Caco-2 (cell line): Measurements from ENCODE around the gene DCP1B. TPM values are rescaled to one million over a fixed set of nuclear protein-coding genes. Genes with fewer than 3 reads are reported as not detected.
A peak's percentile ranks its signal among the peaks of the same experiment; 100 is the strongest.

Source experiments
- Bru-seq: library from RNA; stranded (reverse); fragments of 400-500 nt; gene quantifications from one replicate; lab custom pipeline; 2021; lab: Mats Ljungman, UMichigan
- BruChase-seq, 2 experiments: library from RNA; stranded (reverse); fragments of 400-500 nt; gene quantifications; one replicate each; lab custom pipeline; 2021; lab: Mats Ljungman, UMichigan
- BruUV-seq: library from RNA; stranded (reverse); fragments of 400-500 nt; replicated peaks from 2 replicates; lab custom pipeline; 2021; lab: Mats Ljungman, UMichigan
- CTCF ChIA-PET: fragments of 300-600 bp; sonication (Branson Sonifier 250); formaldehyde crosslinking; loops from one replicate; lab custom pipeline; 2022; ENCODE audit warnings: antibody characterized with exemption; lab: Charles Lee
- POLR2A ChIA-PET: fragments of 300-600 bp; sonication (Branson Sonifier 250); formaldehyde crosslinking; loops from one replicate; lab custom pipeline; 2022; ENCODE audit warnings: antibody characterized with exemption; lab: Charles Lee
- DNase-seq, 2 experiments: peaks; one replicate each; pipeline versions ENCODE4 v3.0.0 to v3.0.0-alpha.2; 2020 to 2022
- H3K27me3 ChIP-seq: replicated peaks from 2 replicates; pipeline ENCODE4 v1.6.0; 2011; ENCODE audit warnings: low read length; ENCODE audit not compliant: control insufficient read depth, insufficient read depth
- H3K36me3 ChIP-seq: 2 replicates; pipeline ENCODE4 v1.5.1; 2011; ENCODE audit warnings: low read length; ENCODE audit not compliant: control insufficient read depth, insufficient read depth
- H3K4me1 ChIP-seq: fragments of 250-450 bp; sonication (Bioruptor Pico); 2 replicates; pipeline ENCODE4 v1.5.1; 2020; ENCODE audit warnings: mild to moderate bottlenecking
- H3K4me3 ChIP-seq: 2 replicates; pipeline ENCODE4 v1.5.1; 2011; ENCODE audit warnings: low read depth, mild to moderate bottlenecking, control low read depth, low read length
- H3K9me3 ChIP-seq: fragments of 250-450 bp; sonication (Bioruptor Pico); 2 replicates; pipeline ENCODE4 v1.5.1; 2020; ENCODE audit warnings: mild to moderate bottlenecking, moderate library complexity
- H3K27ac Mint-ChIP-seq: one replicate; pipeline ENCODE4 v1.8.0; 2022; ENCODE audit warnings: mixed read lengths; ENCODE audit not compliant: unreplicated experiment
- H3K27me3 Mint-ChIP-seq: one replicate; pipeline ENCODE4 v1.8.0; 2022; ENCODE audit warnings: mixed read lengths; ENCODE audit not compliant: insufficient read depth, unreplicated experiment
- H3K36me3 Mint-ChIP-seq: one replicate; pipeline ENCODE4 v1.8.0; 2022; ENCODE audit warnings: mild to moderate bottlenecking, mixed read lengths; ENCODE audit not compliant: insufficient read depth, unreplicated experiment
- H3K4me1 Mint-ChIP-seq: one replicate; pipeline ENCODE4 v1.8.0; 2022; ENCODE audit warnings: low read depth, mixed read lengths; ENCODE audit not compliant: unreplicated experiment
- H3K4me3 Mint-ChIP-seq: one replicate; pipeline ENCODE4 v1.8.0; 2022; ENCODE audit warnings: mild to moderate bottlenecking, moderate library complexity, mixed read lengths; ENCODE audit not compliant: unreplicated experiment
- H3K9me3 Mint-ChIP-seq: one replicate; pipeline ENCODE4 v1.8.0; 2022; ENCODE audit warnings: mixed read lengths; ENCODE audit not compliant: unreplicated experiment
- CTCF ChIP-seq, 2 experiments: fragments of 200-600 bp in 1 of 2; IDR thresholded peaks; 1 replicate in 1 of 2; 2 replicates in 1 of 2; pipeline versions ENCODE4 v1.5.1 to v1.8.0; 2011 to 2022; ENCODE audit warnings: antibody characterized with exemption in 1 of 2, control low read depth in 1 of 2, inconsistent platforms in 1 of 2, low read depth in 1 of 2, low read length in 1 of 2, mild to moderate bottlenecking in 1 of 2, moderate library complexity in 1 of 2; ENCODE audit not compliant: insufficient read depth in 1 of 2, severe bottlenecking in 1 of 2, unreplicated experiment in 1 of 2
- intact Hi-C: fragments of 100-400 bp; cut with micrococcal nuclease; formaldehyde crosslinking; loops from one replicate; pipeline ENCODE4 v1.10.0; 2022; ENCODE audit not compliant: unreplicated experiment
- long read RNA-seq: library from polyadenylated mRNA; stranded (forward); transcript quantifications from one replicate; pipeline ENCODE4 v2.0.0, GENCODE V29; 2022
- total RNA-seq: library from RNA; stranded (reverse); gene quantifications from 2 replicates; pipeline ENCODE4 v1.2.3, GENCODE V29; 2022

The DCP1B gene
- total RNA-seq, result 8.2 and 8.9 TPM in 2 replicates
- percentile 69 among the genes with signal in this experiment for Bru-seq, nascent RNA
- percentile 54 among the genes with signal in this experiment for BruChase-seq, experiment 1, labeled RNA remaining after a 2-hour chase
- percentile 47 among the genes with signal in this experiment for BruChase-seq, experiment 2, labeled RNA remaining after a 6-hour chase
- long read RNA-seq, transcript DCP1B-201 (9 exons, 2,086 nt), result major isoform, 16 of 21 reads
- long read RNA-seq, partial matches to known transcripts, result 0 of 21 reads
- long read RNA-seq, other reads (novel, unspliced or antisense), result 4 of 21 reads

- Histone ChIP-seq H3K27me3 (no peaks in the 10 kb centered on the region), H3K4me3 (peak within 1 kb of the TSS; percentile 81), H3K36me3 (no peaks in the 10 kb centered on the region), H3K4me1 (peaks cover 9% of the 10 kb centered on the region), H3K9me3 (no peaks in the 10 kb centered on the region)
- H3K27me3 Mint-ChIP-seq, result no peaks in the 10 kb centered on the region
- no peaks in the 10 kb centered on the region for H3K9me3 Mint-ChIP-seq
- intact Hi-C loops, result no loop called here
- ChIA-PET POLR2A (interaction anchor here (0.5 to 1.2 kb wide), 3 partner anchors 10 to 845 kb away, joined by 3 to 9 read pairs (median 3); no protein-coding TSS in a partner anchor), CTCF (interaction anchor here (0.6 to 1.2 kb wide), 6 partner anchors 9 to 352 kb away, joined by 3 to 6 read pairs (median 3); no protein-coding TSS in a partner anchor)
- H3K27ac Mint-ChIP-seq, result peak within 1 kb of the TSS; percentile 96
- no TSS peak for BruUV-seq
- H3K4me3 Mint-ChIP-seq, result peak within 1 kb of the TSS; percentile 95
- peak; percentile 98 for DNase-seq
- TF ChIP-seq CTCF (IDR thresholded peaks at IDR 0.05; ENCODE audit: insufficient read depth in 1 of 2, low read depth in 1 of 2, low read length in 1 of 2, severe bottlenecking in 1 of 2, unreplicated experiment in 1 of 2), result peak; percentile 13 to 27
- H3K36me3 Mint-ChIP-seq, result peaks cover 5% of the 10 kb centered on the region
- H3K4me1 Mint-ChIP-seq, result peaks cover 7% of the 10 kb centered on the region
Observed at GRCh38 chr12:2004113-2004929, at the start of gene DCP1B. Gene DCP1B (minus strand): TSS chr12:2004457. CDS start chr12:2004431, 26 bp downstream.

GRCh38 chr12:2053691-2054090 lies 49.4 kb upstream of the DCP1B start:
- peak overlapping the region; percentile 35 for H3K4me3 ChIP-seq
- H3K27ac Mint-ChIP-seq, result no peak overlapping the region
- ChIA-PET POLR2A (no interaction called here), CTCF (no interaction called here)
- H3K4me1 Mint-ChIP-seq, result peaks cover 6% of the 10 kb centered on the region
- H3K27me3 ChIP-seq, result peaks cover 25% of the 10 kb centered on the region
- no peak for DNase-seq
- peak overlapping the region; percentile 59 for H3K4me3 Mint-ChIP-seq
- H3K36me3 Mint-ChIP-seq, result no peaks in the 10 kb centered on the region
- H3K9me3 ChIP-seq, result no peaks in the 10 kb centered on the region
- no peaks in the 10 kb centered on the region for H3K9me3 Mint-ChIP-seq
- BruUV-seq, result no TSS peak
- H3K36me3 ChIP-seq, result no peaks in the 10 kb centered on the region
- no peak for TF ChIP-seq CTCF (IDR thresholded peaks at IDR 0.05; ENCODE audit: insufficient read depth in 1 of 2, low read depth in 1 of 2, low read length in 1 of 2, severe bottlenecking in 1 of 2, unreplicated experiment in 1 of 2)
- H3K27me3 Mint-ChIP-seq, result peaks cover 51% of the 10 kb centered on the region
- H3K4me1 ChIP-seq, result peaks cover 4% of the 10 kb centered on the region; the same call in 1 of the 2 replicates
- intact Hi-C loops, result no loop called here
